Stimulated activated CD8-positive, alpha-beta memory T cell treated with anti-CD3 and anti-CD28 coated beads, Interleukin-4, amount 100 ng/mL, for 1 hour (primary cell): ENCODE data around the gene AKR1E2.

ENCODE experiments used
- DNase-seq, 2 donors: peaks; one replicate each; pipeline ENCODE4 v3.0.0-alpha.2; 2020; ENCODE audit warnings: low read depth in 2 of 2, low spot score in 1 of 2

The AKR1E2 gene

GRCh38 chr10:4825868-4826791 lies at the start of gene AKR1E2:
AKR1E2 (plus strand) TSS chr10:4826207; CDS start chr10:4826325, 118 bp downstream.
- DNase-seq = peak in 1 of 2 donors; percentile 56

- DNase-seq = no peak
Measured at GRCh38 chr10:4776234-4776638, 49.8 kb upstream of the AKR1E2 start.

- DNase-seq = no peak
Measured at GRCh38 chr10:4778761-4779160, 47.2 kb upstream of the AKR1E2 start.

DNA sequence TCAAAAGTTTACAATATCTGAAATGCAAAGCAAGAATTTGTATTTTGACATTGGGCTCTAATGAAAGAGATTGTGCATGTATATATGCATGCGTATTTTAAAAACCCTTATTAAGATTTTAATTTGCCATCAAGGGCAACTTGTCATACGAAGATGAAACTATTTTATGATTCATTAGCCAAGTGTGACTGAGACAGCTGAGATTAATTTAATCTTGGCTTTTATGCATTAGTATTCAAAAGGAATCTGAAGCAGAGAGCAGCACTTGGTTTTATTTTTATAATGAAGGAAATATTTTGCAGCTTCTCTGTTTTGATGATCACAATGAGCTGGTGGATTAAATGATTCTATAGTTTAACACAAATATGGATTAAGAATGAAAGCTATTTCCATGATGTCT lies 45.9 kb upstream of the AKR1E2 start:
- DNase-seq = no peak

DNA sequence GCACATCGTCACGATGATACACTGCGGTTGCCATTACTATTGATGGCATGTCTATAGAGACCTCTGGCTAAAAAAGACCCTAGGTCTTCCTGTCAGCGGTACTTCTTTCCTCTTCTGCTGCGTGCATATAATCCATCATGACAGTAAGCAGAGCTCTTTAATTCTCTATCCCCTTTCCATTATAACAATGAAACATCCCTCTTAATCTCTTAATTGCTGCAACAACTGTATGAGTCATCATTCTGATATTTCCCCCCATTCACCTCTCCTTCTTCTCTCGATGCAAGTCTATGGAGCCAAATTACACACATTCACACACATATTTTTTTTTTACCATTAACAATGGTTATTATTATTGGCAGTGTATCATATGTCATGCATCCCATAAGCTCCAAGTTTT lies 45.2 kb upstream of the AKR1E2 start:
- DNase-seq = no peak

DNA sequence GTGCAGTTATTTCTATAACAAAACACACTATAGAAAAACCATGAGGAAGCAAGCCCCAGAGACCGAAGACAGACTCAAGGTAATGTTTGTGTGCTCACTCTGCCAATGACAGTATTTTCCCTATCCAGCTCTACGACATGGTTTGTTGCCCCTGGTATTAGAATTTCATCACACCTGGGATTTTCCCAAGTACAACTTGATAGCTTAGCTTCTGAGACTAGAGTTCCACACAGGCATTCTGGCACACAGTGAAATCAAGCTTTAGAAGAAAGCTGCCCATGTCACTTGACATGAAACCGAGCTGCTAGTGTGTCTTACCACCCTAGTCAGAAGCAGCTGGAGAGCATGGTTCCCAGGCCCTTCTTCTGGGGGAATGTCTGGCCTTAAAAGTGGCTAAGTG lies 44.1 kb upstream of the AKR1E2 start:
- DNase-seq = no peak

DNA sequence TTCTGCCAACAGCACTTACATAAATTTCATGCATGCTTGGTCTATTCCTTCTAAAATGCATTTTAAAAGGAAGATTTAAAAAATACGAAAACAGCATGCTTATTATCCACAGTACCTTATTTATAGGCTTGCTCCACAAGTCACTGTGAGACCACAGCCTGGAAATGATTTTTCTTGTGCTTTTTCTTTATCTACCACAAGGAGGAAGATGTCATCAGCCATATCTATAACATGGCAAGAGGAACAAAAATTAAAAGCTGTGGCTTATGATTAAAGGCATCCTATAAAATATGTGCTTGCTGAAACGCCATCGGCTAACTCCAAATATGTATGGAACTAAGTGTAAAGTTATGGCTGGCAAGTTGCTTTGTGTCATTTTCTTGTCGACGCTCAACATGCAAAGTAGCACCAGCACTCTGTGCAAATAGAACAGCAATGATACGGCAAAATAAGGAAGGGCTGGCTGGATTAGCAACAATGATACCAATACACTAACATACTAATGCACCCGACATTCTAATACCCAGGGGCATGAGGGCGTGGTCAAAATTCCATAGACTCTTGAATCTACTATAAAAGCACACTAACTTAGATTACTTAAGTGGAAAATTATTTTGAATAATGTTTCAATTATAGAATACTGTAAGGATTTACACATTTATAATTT lies 41.2 kb upstream of the AKR1E2 start:
- no peak for DNase-seq

DNA sequence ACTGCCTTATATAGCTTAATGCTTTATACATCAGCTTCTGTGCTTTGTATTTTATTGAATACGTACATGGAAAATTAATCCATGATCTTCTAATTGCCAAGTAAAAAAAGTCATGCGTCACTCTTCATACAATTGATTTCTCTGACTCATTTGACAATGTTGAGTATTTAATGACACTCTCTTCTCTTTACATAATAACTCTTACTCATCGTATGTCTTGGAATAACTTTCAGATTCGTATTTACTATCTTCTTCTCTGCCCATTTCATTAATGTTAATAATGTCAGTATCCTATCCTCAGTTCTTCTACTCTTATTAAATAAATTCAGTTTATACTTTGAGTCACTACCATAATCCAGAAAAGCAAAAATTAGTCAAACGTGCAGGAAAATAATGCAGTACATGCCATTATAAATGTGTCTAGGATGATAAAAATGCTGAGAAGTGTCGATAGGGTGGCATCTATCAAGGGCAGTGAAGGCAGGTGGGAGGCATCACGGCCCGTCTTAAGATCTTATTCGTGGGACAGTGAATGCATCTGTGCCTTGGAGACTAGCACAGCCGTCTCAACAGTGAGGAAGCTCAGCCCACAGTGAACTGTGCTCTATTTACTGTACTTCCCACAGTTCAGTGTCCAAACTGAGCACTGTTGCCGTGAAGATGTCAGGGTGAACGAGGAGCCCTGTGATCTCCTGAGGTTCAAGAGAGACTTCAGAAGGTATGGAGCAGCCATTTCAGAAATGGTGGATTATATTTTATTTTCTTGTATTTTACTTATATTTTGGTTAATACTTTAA lies 39.8 kb upstream of the AKR1E2 start:
- no peak for DNase-seq

- no peak for DNase-seq
Measured at GRCh38 chr10:4790045-4790444, 36.0 kb upstream of the AKR1E2 start.

- no peak for DNase-seq
Measured at GRCh38 chr10:4790922-4791321, 35.1 kb upstream of the AKR1E2 start.

- no peak for DNase-seq
Measured at GRCh38 chr10:4792381-4792780, 33.6 kb upstream of the AKR1E2 start.

DNA sequence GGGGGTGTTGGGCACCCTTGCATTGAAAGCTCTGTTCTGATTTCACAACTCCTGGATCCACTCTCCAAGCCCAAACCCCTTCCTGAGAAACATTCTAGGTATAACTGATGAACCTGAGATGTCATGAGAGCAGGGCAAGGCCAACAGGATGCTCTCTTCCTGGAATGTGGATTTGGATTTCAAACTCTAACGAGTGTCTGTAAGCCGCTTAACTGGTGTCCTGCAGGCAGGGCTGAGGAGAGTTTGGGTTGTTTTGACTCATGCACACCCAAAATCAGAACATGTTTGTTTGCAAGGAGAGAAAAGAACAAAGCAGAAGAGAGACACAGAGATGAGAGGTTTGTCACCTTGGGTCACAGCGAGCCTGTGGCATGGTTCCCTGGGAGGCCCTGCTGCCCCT lies 24.6 kb upstream of the AKR1E2 start:
- DNase-seq = no peak

GRCh38 chr10:4802711-4803487 lies 23.1 kb upstream of the AKR1E2 start:
- DNase-seq = no peak

DNA sequence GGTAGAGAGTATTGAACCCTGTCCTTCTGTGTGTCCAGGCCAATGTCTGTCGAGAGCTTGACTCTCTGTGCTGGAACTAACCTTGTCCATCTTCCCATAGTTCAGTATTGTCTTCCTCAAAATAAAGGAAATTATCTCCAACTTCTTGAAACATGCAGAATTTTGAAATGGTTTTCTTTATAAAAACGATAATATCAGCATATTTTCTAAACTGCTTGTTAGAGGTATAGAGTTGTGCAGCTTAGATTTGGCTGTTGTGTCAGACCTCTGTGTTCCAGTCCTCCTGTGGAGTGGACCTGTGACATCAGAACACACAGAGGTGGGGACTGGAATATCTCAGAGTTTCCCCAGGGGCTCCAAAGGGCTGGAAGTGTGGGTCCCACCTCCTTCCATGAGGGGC lies 22.2 kb upstream of the AKR1E2 start:
- no peak for DNase-seq

GRCh38 chr10:4804465-4804864 lies 21.5 kb upstream of the AKR1E2 start:
- DNase-seq = no peak

DNA sequence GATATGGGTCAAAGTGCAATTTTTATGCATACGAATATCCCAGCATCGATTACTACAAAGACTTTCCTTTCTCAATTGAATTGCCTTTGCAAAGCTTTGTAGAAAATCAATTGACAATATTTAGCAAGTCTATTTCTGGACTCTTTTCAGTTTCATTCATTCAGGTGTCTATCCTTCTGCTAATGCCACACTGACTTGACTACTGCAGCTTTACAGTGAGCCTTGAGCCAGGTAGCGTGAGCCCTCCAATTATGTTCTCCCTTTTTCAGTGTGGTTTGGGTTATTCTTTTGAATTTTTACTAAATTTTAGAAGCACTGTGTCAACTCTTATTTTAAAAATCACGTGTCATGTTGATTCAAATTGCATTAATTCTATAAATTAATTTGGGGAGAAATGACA lies 19.5 kb upstream of the AKR1E2 start:
- no peak for DNase-seq

GRCh38 chr10:4807761-4808507 lies 18.1 kb upstream of the AKR1E2 start:
- no peak for DNase-seq

DNA sequence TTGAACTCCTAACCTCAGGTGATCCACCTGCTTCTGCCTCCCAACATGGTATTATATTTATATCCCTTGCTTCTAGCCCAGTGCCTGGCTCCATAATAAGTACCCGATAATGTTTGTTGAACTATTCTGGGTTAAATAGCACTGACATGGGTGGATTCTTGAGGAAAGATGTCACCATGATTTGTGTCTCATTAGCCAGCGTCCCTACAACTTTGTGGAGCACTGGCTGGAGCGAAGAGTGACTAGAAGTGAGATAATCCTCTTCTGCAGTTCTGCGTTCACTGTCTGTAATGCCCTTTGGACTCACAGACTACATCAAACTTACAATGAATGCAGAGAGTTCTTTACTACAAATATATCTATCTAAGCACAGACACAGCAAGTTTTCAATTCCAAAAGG lies 16.9 kb upstream of the AKR1E2 start:
- no peak for DNase-seq

GRCh38 chr10:4810092-4810491 lies 15.9 kb upstream of the AKR1E2 start:
- DNase-seq = no peak

DNA sequence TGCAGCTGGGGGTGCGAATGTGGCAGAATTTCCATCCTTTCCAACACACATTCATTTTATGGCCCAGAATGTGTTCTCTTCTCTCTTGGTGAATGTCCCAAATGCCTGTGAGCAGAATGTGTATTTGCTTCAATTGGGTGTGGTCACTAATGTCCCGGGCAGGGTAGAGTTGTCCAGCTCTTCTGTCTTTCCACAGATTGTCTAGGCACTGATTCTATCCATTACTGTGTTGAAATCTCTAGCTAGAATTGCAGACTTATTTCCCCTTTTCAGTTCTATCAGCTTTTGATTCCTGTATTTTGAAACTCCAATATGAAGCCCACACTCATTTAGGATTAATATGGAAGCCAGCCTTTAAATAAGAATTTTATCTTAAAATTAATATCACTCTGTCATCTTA lies 14.0 kb upstream of the AKR1E2 start:
- no peak for DNase-seq
